Keratinocyte (primary cell): ENCODE results near the gene CCSAP. TPM values are rescaled to one million over a fixed set of nuclear protein-coding genes. Genes with fewer than 3 reads are reported as not detected.

Source experiments
- DNase-seq: peaks from one replicate; pipeline ENCODE4 v3.0.0-alpha.2; 2011; ENCODE audit warnings: low read depth, missing footprints, low spot score
- FAIRE-seq: peaks from 2 replicates; lab custom pipeline; 2011; peaks lifted over from hg19 to GRCh38; lab: Jason Lieb, UNC
- H2AFZ ChIP-seq: 2 replicates; pipeline ENCODE4 v1.6.0; 2012; ENCODE audit warnings: low read length, control low read depth, inconsistent platforms; ENCODE audit not compliant: control insufficient read depth
- H3K27ac ChIP-seq: 2 replicates; pipeline ENCODE4 v1.5.1; 2011; ENCODE audit warnings: low read length; ENCODE audit not compliant: control insufficient read depth, insufficient read depth
- H3K27me3 ChIP-seq: 3 replicates; pipeline ENCODE4 v1.6.0; 2011; ENCODE audit warnings: low read length; ENCODE audit not compliant: control insufficient read depth, insufficient read depth; ENCODE audit errors: extremely low read depth
- H3K36me3 ChIP-seq, 2 experiments: 2 replicates in 1 of 2; 3 replicates in 1 of 2; pipeline ENCODE4 v1.5.1; 2011; ENCODE audit warnings: low read length in 2 of 2, mild to moderate bottlenecking in 1 of 2; ENCODE audit not compliant: control insufficient read depth in 2 of 2, insufficient read depth in 2 of 2; ENCODE audit errors: extremely low read depth in 1 of 2
- H3K4me1 ChIP-seq: 3 replicates; pipeline ENCODE4 v1.5.1; 2011; ENCODE audit warnings: low read length; ENCODE audit not compliant: control insufficient read depth, insufficient read depth; ENCODE audit errors: extremely low read depth
- H3K4me2 ChIP-seq: 3 replicates; pipeline ENCODE4 v1.6.0; 2011; ENCODE audit warnings: low read depth, low read length; ENCODE audit not compliant: control insufficient read depth, insufficient read depth; ENCODE audit errors: extremely low read depth
- H3K4me3 ChIP-seq, 3 experiments: fragments of 200-600 bp in 1 of 3; sonication (generic) in 1 of 3; 2 replicates in 2 of 3; 3 replicates in 1 of 3; pipeline ENCODE4 v1.5.1; 2011 to 2016; ENCODE audit warnings: low read length in 3 of 3, mild to moderate bottlenecking in 3 of 3, control low read depth in 2 of 3, inconsistent platforms in 1 of 3, low read depth in 1 of 3, mixed read lengths in 1 of 3, mixed run types in 1 of 3, moderate library complexity in 1 of 3; ENCODE audit not compliant: control insufficient read depth in 2 of 3, insufficient read depth in 2 of 3; ENCODE audit errors: extremely low read depth in 1 of 3
- H3K79me2 ChIP-seq: 2 replicates; pipeline ENCODE4 v1.6.0; 2012; ENCODE audit warnings: low read length; ENCODE audit not compliant: control insufficient read depth, insufficient read depth
- H3K9ac ChIP-seq: 3 replicates; pipeline ENCODE4 v1.6.0; 2011; ENCODE audit warnings: low read length; ENCODE audit not compliant: control insufficient read depth, insufficient read depth; ENCODE audit errors: extremely low read depth
- H3K9me1 ChIP-seq: 3 replicates; pipeline ENCODE4 v1.6.0; 2011; ENCODE audit warnings: low read length; ENCODE audit not compliant: control insufficient read depth, insufficient read depth; ENCODE audit errors: extremely low read depth
- H3K9me3 ChIP-seq: 2 replicates; pipeline ENCODE4 v1.5.1; 2012; ENCODE audit warnings: low read depth, low read length; ENCODE audit not compliant: control insufficient read depth
- H4K20me1 ChIP-seq: 3 replicates; pipeline ENCODE4 v1.6.0; 2011; ENCODE audit warnings: low read length; ENCODE audit not compliant: control insufficient read depth, insufficient read depth; ENCODE audit errors: extremely low read depth
- CTCF ChIP-seq, 3 experiments: IDR thresholded peaks in 1 of 3; conservative IDR thresholded peaks in 1 of 3; optimal IDR thresholded peaks in 1 of 3; 2 replicates in 2 of 3; 3 replicates in 1 of 3; pipeline versions ENCODE3 to v1.5.1; 2011; ENCODE audit warnings: low read length in 3 of 3, mild to moderate bottlenecking in 3 of 3, moderate library complexity in 2 of 3, control low read depth in 1 of 3, inconsistent platforms in 1 of 3; ENCODE audit not compliant: insufficient read depth in 2 of 3; ENCODE audit errors: extremely low read depth in 1 of 3
- EZH2 ChIP-seq: IDR thresholded peaks from one replicate; pipeline ENCODE4 v1.6.1; 2012; ENCODE audit warnings: inconsistent platforms, mild to moderate bottlenecking, low read length, moderate library complexity
- dilution Hi-C: fragments of 300-500 bp; cut with MboI; formaldehyde crosslinking; loops from one replicate; pipeline ENCODE4 v1.7.0; 2020; ENCODE audit warnings: low sequenced_read_pairs; ENCODE audit not compliant: extremely low pct_ligation_motif_present
- polyA plus RNA-seq, 5 experiments: library from polyadenylated mRNA; depleted of rRNA in 3 of 5; stranded (reverse) in 3 of 5; stranded (forward) in 1 of 5; unstranded in 1 of 5; fragments of >200 nt; gene quantifications; 1 replicate in 1 of 5; 2 replicates in 3 of 5; 3 replicates in 1 of 5; pipeline versions ENCODE4 v1.2.1 to v1.2.3, GENCODE V29; 2011 to 2012; ENCODE audit warnings: missing spikeins in 2 of 5, low read depth in 1 of 5, low replicate concordance in 1 of 5

The CCSAP gene
- polyA plus RNA-seq, 1 donor (not counting 4 experiments of a cell fraction or from before 2014, with no cell fraction given), result 6.5 TPM

DNA sequence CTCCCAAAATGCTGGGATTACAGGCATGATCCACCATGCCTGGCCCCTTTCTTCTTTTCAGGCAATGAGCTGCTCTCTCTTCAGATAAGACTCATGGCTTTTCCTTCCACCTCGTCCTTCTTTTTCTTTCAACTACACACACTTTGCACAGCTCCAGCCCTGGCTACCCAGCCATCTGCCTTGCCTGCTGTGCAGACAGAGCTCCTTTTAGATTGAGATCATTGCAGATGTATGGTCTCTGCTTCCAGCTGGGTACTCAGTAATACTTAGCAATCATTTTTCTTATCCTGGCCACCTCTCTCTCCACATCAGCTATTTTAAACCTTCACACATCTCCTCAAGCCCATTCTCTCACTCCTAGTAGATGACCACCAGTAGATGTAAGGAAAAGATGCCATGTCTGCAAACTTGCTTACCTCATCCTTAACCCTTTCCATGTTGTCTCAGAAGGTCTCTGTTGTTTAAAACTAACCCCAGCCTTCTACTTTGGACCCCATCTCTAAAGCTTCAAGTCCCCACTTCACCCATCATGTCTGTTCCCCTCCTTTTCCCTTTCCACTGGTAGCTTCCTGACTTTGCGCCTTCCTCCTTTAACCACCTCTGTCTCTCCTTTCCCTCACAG, 64.6 kb downstream of the CCSAP start:
- peaks cover 94% of the 10 kb centered on the region for H3K79me2 ChIP-seq
- H3K9ac ChIP-seq, result no peak overlapping the region
- H3K27ac ChIP-seq, result no peak overlapping the region
- no peaks in the 10 kb centered on the region for H3K27me3 ChIP-seq
- H2AFZ ChIP-seq, result no peak overlapping the region
- peaks cover 0 to 3% of the 10 kb centered on the region in 2 experiments for H3K36me3 ChIP-seq
- H3K4me1 ChIP-seq, result peaks cover 16% of the 10 kb centered on the region
- no peak for TF ChIP-seq CTCF (optimal IDR thresholded peaks at IDR 0.05 in 1 of 3, IDR thresholded peaks at IDR 0.05 in 1 of 3, conservative IDR thresholded peaks at IDR 0.05 in 1 of 3; ENCODE audit: extremely low read depth in 1 of 3, insufficient read depth in 2 of 3, low read length in 3 of 3)
- TF ChIP-seq EZH2, result no peak
- H3K9me1 ChIP-seq, result no peaks in the 10 kb centered on the region
- dilution Hi-C loops, result no loop called here
- DNase-seq (no peak), FAIRE-seq (no peak)
- H3K9me3 ChIP-seq, result no peaks in the 10 kb centered on the region
- no peak overlapping the region for H3K4me3 ChIP-seq
- no peaks in the 10 kb centered on the region for H4K20me1 ChIP-seq
- no peak overlapping the region for H3K4me2 ChIP-seq

- Histone ChIP-seq H3K4me2 (no peak overlapping the region), H3K27ac (no peak overlapping the region), H3K4me3 (no peak overlapping the region), H4K20me1 (peaks cover 2% of the 10 kb centered on the region), H3K4me1 (peaks cover 19% of the 10 kb centered on the region), H2AFZ (no peak overlapping the region), H3K36me3 (peaks cover 0 to 3% of the 10 kb centered on the region in 2 experiments), H3K9me3 (no peaks in the 10 kb centered on the region), H3K9me1 (no peaks in the 10 kb centered on the region), H3K9ac (no peak overlapping the region), H3K79me2 (peaks cover 81% of the 10 kb centered on the region), H3K27me3 (no peaks in the 10 kb centered on the region)
- DNase-seq, result no peak
- TF ChIP-seq CTCF (optimal IDR thresholded peaks at IDR 0.05 in 1 of 3, IDR thresholded peaks at IDR 0.05 in 1 of 3, conservative IDR thresholded peaks at IDR 0.05 in 1 of 3; ENCODE audit: extremely low read depth in 1 of 3, insufficient read depth in 2 of 3, low read length in 3 of 3) (no peak), EZH2 (no peak)
- dilution Hi-C loops, result no loop called here
- FAIRE-seq, result no peak
Measured at GRCh38 chr1:229275005-229275404, 67.8 kb downstream of the CCSAP start.
